Thymus (tissue), 11 donors: Measurements from ENCODE around the gene APOD. TPM values are rescaled to one million over a fixed set of nuclear protein-coding genes. Genes with fewer than 3 reads are reported as not detected.
"Not testable (repeated sequence)": the region's sequence is repeated elsewhere in the genome, so short reads cannot be mapped to it uniquely, and the experiment has no call there.

ENCODE experiments used
- DNase-seq, 9 donors: peaks; one replicate each; pipeline ENCODE4 v3.0.0-alpha.2; 2013; ENCODE audit warnings: low spot score in 9 of 9, low read depth in 6 of 9, missing footprints in 1 of 9
- H3K27ac ChIP-seq, 2 donors: one replicate each; pipeline ENCODE4 v1.5.1; 2013; ENCODE audit warnings: control low read depth in 1 of 2, low read depth in 1 of 2, low read length in 1 of 2, mild to moderate bottlenecking in 1 of 2, moderate library complexity in 1 of 2
- H3K27me3 ChIP-seq, 2 donors: one replicate each; pipeline ENCODE4 v1.5.1; 2013; ENCODE audit warnings: low read length in 1 of 2; ENCODE audit not compliant: control insufficient read depth in 2 of 2, insufficient read depth in 1 of 2
- H3K36me3 ChIP-seq, 2 donors: one replicate each; pipeline ENCODE4 v1.5.1; 2013; ENCODE audit warnings: low read length in 1 of 2, mild to moderate bottlenecking in 1 of 2, moderate library complexity in 1 of 2; ENCODE audit not compliant: control insufficient read depth in 2 of 2, insufficient read depth in 2 of 2
- H3K4me1 ChIP-seq, 2 donors: one replicate each; pipeline ENCODE4 v1.5.1; 2013; ENCODE audit warnings: low read length in 2 of 2; ENCODE audit not compliant: control insufficient read depth in 2 of 2, insufficient read depth in 2 of 2
- H3K4me3 ChIP-seq, 2 donors: one replicate each; pipeline ENCODE4 v1.5.1; 2013; ENCODE audit warnings: low read length in 2 of 2, control low read depth in 1 of 2, mild to moderate bottlenecking in 1 of 2
- H3K9me3 ChIP-seq, 2 donors: one replicate each; pipeline ENCODE4 v1.5.1; 2013; ENCODE audit warnings: low read length in 1 of 2, mild to moderate bottlenecking in 1 of 2; ENCODE audit not compliant: control insufficient read depth in 2 of 2, insufficient read depth in 1 of 2
- WGBS: extraction: QIAGEN DNeasy Blood & Tissue Kit; methylation state at CpG from one replicate; pipeline ENCODE4 v1.1.7; 2013; 5-methylcytosine and 5-hydroxymethylcytosine counted together
- polyA plus RNA-seq: library from polyadenylated mRNA; stranded (reverse); fragments of 200-250 nt; gene quantifications from one replicate; pipeline ENCODE4 v1.2.3, GENCODE V29; 2013
- total RNA-seq: library from RNA; stranded (reverse); fragments of 120-200 nt; gene quantifications from one replicate; pipeline ENCODE4 v1.2.4, GENCODE V29; 2013
- donor health status: healthy.

The APOD gene
- total and polyA plus RNA-seq, 2 donors: 2.9 to 200 TPM

- H3K4me3 ChIP-seq: no peak overlapping the region
- WGBS: 90% methylated on average over 2 of the region's 2 CpGs
- peaks cover 0 to 18% of the 10 kb centered on the region in 2 donors for H3K4me1 ChIP-seq
- H3K36me3 ChIP-seq: no peaks in the 10 kb centered on the region
- H3K27me3 ChIP-seq: no peaks in the 10 kb centered on the region
- H3K27ac ChIP-seq: no peak overlapping the region
- H3K9me3 ChIP-seq: no peaks in the 10 kb centered on the region
- no peak for DNase-seq
Measured at GRCh38 chr3:195591852-195592251, 8.1 kb upstream of the APOD start.

GRCh38 chr3:195591220-195591619 lies 7.5 kb upstream of the APOD start:
- Histone ChIP-seq H3K9me3 (no peaks in the 10 kb centered on the region), H3K4me1 (peaks cover 0 to 21% of the 10 kb centered on the region in 2 donors), H3K36me3 (no peaks in the 10 kb centered on the region), H3K4me3 (no peak overlapping the region), H3K27me3 (no peaks in the 10 kb centered on the region), H3K27ac (no peak overlapping the region)
- 90% methylated on average over 6 of the region's 6 CpGs for WGBS
- DNase-seq: no peak

GRCh38 chr3:195590381-195590780 lies 6.6 kb upstream of the APOD start:
- H3K4me1 ChIP-seq: peaks cover 0 to 21% of the 10 kb centered on the region in 2 donors
- DNase-seq, H3K4me3 ChIP-seq, H3K36me3 ChIP-seq, H3K27ac ChIP-seq, H3K27me3 ChIP-seq, H3K9me3 ChIP-seq: not testable (repeated sequence)
- 99% methylated on average over 2 of the region's 2 CpGs for WGBS

- H3K27me3 ChIP-seq, H3K36me3 ChIP-seq, H3K9me3 ChIP-seq, H3K27ac ChIP-seq, H3K4me3 ChIP-seq, DNase-seq: not testable (repeated sequence)
- H3K4me1 ChIP-seq: peaks cover 0 to 21% of the 10 kb centered on the region in 2 donors
- WGBS: 98% methylated on average over 6 of the region's 6 CpGs
Measured at GRCh38 chr3:195589796-195590195, 6.1 kb upstream of the APOD start.

DNA sequence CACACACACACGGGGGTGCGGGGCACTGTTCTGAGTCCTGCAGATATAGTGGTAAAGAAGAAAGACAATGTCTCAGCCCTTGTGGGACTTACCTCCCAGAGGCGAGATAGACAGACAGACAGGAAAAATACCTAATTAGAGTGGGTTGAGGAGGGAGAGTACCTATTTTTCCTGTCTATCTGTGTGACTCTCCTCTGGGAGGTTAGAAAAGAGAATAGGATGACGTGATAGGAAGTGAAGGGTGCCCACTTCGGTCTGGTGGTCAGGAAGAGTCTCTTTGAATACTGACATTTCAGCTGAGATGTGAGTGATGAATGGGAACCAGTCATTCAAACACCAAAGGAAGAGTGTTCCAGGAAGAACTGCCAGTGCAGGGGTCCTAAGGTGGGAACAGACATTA lies 4.1 kb upstream of the APOD start:
- WGBS: 83% methylated on average over 5 of the region's 5 CpGs
- no peak overlapping the region for H3K4me3 ChIP-seq
- no peak overlapping the region for H3K27ac ChIP-seq
- H3K36me3 ChIP-seq: no peaks in the 10 kb centered on the region
- peaks cover 0 to 21% of the 10 kb centered on the region in 2 donors for H3K4me1 ChIP-seq
- H3K27me3 ChIP-seq: no peaks in the 10 kb centered on the region
- no peaks in the 10 kb centered on the region for H3K9me3 ChIP-seq
- DNase-seq: no peak

DNA sequence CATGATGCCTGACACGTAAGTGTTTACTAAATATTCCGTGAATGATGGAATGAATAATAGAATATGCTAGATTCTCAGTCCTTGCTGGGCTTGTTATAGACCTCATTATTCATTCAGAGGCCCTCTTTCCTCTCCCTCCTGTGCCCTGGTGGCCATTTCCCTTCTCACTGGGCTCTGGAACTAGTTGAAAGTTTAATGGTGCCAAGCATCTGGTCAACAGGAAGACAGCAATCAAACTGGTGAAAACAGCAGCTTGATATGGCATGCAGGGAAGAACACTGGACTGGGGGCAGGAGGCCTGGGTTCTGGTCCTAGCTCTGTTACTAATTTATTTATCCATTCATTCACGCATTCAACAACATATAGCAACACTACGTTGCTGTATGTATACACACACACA lies 3.7 kb upstream of the APOD start:
- Histone ChIP-seq H3K4me1 (peaks cover 0 to 21% of the 10 kb centered on the region in 2 donors), H3K27me3 (no peaks in the 10 kb centered on the region), H3K4me3 (no peak overlapping the region), H3K9me3 (no peaks in the 10 kb centered on the region), H3K36me3 (no peaks in the 10 kb centered on the region), H3K27ac (no peak overlapping the region)
- DNase-seq: no peak
- 93% methylated on average over 4 of the region's 4 CpGs for WGBS

GRCh38 chr3:195584543-195584870 lies 767 bp upstream of the APOD start:
- Histone ChIP-seq H3K4me3 (no peak overlapping the region), H3K27me3 (no peaks in the 10 kb centered on the region), H3K4me1 (peaks cover 0 to 21% of the 10 kb centered on the region in 2 donors), H3K9me3 (no peaks in the 10 kb centered on the region), H3K36me3 (no peaks in the 10 kb centered on the region), H3K27ac (no peak overlapping the region)
- 94% methylated on average over 4 of the region's 4 CpGs for WGBS
- no peak for DNase-seq

GRCh38 chr3:195582947-195583346 lies 793 bp downstream of the APOD start:
- 91% methylated on average over 9 of the region's 9 CpGs for WGBS
- no peaks in the 10 kb centered on the region for H3K27me3 ChIP-seq
- no peak for DNase-seq
- peaks cover 0 to 13% of the 10 kb centered on the region in 2 donors for H3K4me1 ChIP-seq
- no peaks in the 10 kb centered on the region for H3K36me3 ChIP-seq
- H3K27ac ChIP-seq: no peak overlapping the region
- H3K9me3 ChIP-seq: no peaks in the 10 kb centered on the region
- no peak overlapping the region for H3K4me3 ChIP-seq

DNA sequence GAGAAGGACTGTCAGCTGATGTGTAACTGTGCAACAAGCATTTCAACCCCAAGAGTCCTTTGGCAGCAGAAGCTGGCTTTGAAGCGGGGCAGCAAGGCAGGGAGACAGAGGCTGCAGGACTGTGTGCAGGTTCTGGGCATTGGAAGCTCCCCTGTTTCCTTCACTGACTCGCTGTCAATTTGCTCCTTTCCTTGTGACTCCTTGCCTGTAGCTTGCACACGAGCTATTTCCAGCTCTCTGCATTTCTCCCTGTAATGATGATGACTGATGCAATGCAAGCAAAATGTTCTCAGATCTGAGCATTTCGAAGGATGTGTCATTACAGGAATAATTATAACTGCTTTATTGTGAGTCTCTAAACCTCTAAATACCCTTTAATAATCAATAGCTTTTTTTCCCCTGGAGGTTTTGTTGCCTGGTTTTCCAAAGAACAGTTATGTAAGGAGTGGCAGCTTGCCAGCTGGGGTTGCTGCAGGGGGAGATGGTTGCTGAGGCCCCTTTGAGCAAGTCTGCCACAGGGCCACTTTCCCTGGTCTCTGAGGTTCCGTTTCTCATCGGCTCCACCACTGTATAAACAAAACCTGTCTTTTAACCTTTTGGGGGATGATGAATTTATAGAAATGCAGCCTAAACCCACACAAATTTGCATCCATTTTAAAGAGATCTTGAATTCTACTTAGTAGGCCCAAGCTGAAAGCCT lies 2.8 kb downstream of the APOD start:
- no peak for DNase-seq
- no peaks in the 10 kb centered on the region for H3K36me3 ChIP-seq
- no peak overlapping the region for H3K27ac ChIP-seq
- no peaks in the 10 kb centered on the region for H3K9me3 ChIP-seq
- H3K4me3 ChIP-seq: no peak overlapping the region
- H3K4me1 ChIP-seq: no peaks in the 10 kb centered on the region
- WGBS: 75% methylated on average over 6 of the region's 6 CpGs
- no peaks in the 10 kb centered on the region for H3K27me3 ChIP-seq
